ENCODE measurements around the gene MPP3.

- TF ChIP-seq CTCF (IDR thresholded peaks at IDR 0.05 in 2 of 3, conservative IDR thresholded peaks at IDR 0.05 in 1 of 3; ENCODE audit: borderline replicate concordance in 1 of 3, insufficient read depth in 1 of 3, low read depth in 2 of 3, low read length in 2 of 3): no peak
- TF ChIP-seq EZH2phosphoT487 (IDR thresholded peaks at IDR 0.05; ENCODE audit: borderline replicate concordance): no peak
Observed at GRCh38 chr17:43809121-43809520, 23.8 kb downstream of the MPP3 start.
